Measurements from ENCODE around the gene LZIC.

The LZIC gene

GRCh38 chr1:9906466-9906865 lies 36.7 kb downstream of the LZIC start:
- no peak for DNase-seq (ENCODE audit: low read depth)
- no peak overlapping the region for H3K4me3 ChIP-seq (ENCODE audit: low read length)
- TF ChIP-seq CTCF (conservative IDR thresholded peaks at IDR 0.05; ENCODE audit: low read depth, low read length): no peak

DNA sequence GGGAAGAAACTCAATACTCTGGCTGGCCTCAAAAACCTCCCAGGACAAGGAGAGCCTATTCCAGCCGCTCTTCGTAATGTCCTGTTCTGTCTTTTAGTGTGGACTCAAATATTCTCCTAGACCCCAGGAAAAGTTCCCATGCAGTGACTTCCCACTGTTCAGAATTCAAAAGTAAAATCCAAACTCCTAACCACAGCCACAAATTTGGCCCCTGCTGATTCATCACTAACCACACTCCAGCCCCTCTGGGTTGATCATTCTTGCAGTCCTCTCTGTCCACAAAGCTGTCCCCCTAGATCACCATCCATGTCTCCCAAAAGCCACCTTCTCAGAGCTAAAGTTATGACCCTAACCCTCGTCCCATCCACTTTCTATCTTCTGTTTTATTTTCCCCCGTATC lies 38.2 kb downstream of the LZIC start:
- H3K4me3 ChIP-seq (ENCODE audit: low read length): no peak overlapping the region
- no peak for DNase-seq (ENCODE audit: low read depth)
- TF ChIP-seq CTCF (conservative IDR thresholded peaks at IDR 0.05; ENCODE audit: low read depth, low read length): no peak

- DNase-seq (ENCODE audit: low read depth): no peak
- no peak overlapping the region for H3K4me3 ChIP-seq (ENCODE audit: low read length)
- TF ChIP-seq CTCF (conservative IDR thresholded peaks at IDR 0.05; ENCODE audit: low read depth, low read length): no peak
Observed at GRCh38 chr1:9904596-9904995, 38.6 kb downstream of the LZIC start.

GRCh38 chr1:9903801-9904527 lies 39.2 kb downstream of the LZIC start:
- DNase-seq (ENCODE audit: low read depth): no peak
- H3K4me3 ChIP-seq (ENCODE audit: low read length): no peak overlapping the region
- no peak for TF ChIP-seq CTCF (conservative IDR thresholded peaks at IDR 0.05; ENCODE audit: low read depth, low read length)

GRCh38 chr1:9902060-9902452 lies 41.1 kb downstream of the LZIC start:
- TF ChIP-seq CTCF (conservative IDR thresholded peaks at IDR 0.05; ENCODE audit: low read depth, low read length): no peak

DNA sequence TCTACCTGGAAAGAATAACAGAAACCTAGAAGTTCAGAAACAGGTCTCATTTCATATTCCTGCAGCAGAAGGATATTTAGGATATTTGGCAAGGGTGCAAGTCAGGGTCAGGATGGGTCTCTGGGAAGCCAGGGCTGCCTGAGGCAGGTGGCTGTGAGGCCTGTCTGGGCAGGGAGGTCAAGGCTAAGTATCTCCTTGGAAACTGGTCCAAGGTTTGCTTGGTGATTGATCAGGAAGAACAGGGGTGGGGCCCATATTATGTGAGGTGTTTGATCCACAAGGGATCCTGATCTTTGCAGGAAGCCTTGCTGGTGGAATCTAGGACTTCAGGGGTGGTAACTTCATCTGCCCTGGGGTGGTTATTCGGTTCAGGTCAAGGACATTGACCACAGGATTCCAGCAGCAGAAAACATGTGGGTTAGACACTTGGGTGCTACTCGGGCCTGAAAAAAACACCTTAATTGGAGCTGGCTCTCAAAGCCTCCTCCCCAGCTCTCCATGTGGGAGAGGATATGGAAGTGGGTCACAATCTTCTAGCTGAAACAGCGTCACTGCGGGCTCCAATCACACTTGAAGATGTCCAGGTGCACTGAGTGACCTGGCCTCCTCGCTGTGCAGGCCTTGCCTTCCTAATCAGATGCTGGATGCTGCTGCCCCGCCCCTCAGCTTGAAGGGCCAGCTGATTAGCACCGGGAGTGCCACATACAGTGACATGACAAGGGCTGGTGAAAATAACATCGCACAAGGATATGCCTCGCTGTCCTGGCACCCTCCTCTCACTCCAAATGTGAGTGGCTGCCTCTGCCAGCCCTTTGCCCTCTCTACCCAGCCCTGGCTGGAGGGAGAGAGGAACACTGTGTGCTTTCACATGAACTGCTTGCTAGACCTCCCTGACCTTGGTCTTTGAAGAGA lies 41.8 kb downstream of the LZIC start:
- H3K4me3 ChIP-seq (ENCODE audit: low read length): no peak overlapping the region
- no peak for DNase-seq (ENCODE audit: low read depth)
- TF ChIP-seq CTCF (conservative IDR thresholded peaks at IDR 0.05; ENCODE audit: low read depth, low read length): no peak

More at GRCh38 chr1:9902060-9902452, 41.1 kb downstream of the LZIC start:
- no peak overlapping the region for H3K4me3 ChIP-seq (ENCODE audit: low read length)
- DNase-seq (ENCODE audit: low read depth): no peak
